Keratinocyte (primary cell): Measurements from ENCODE around the gene NRXN2. TPM values are rescaled to one million over a fixed set of nuclear protein-coding genes. Genes with fewer than 3 reads are reported as not detected.

ENCODE experiments used
- DNase-seq: peaks from one replicate; pipeline ENCODE4 v3.0.0-alpha.2; 2011; ENCODE audit warnings: low read depth, missing footprints, low spot score
- FAIRE-seq: peaks from 2 replicates; lab custom pipeline; 2011; peaks lifted over from hg19 to GRCh38; lab: Jason Lieb, UNC
- H2AFZ ChIP-seq: 2 replicates; pipeline ENCODE4 v1.6.0; 2012; ENCODE audit warnings: low read length, control low read depth, inconsistent platforms; ENCODE audit not compliant: control insufficient read depth
- H3K27ac ChIP-seq: 2 replicates; pipeline ENCODE4 v1.5.1; 2011; ENCODE audit warnings: low read length; ENCODE audit not compliant: control insufficient read depth, insufficient read depth
- H3K27me3 ChIP-seq: 3 replicates; pipeline ENCODE4 v1.6.0; 2011; ENCODE audit warnings: low read length; ENCODE audit not compliant: control insufficient read depth, insufficient read depth; ENCODE audit errors: extremely low read depth
- H3K36me3 ChIP-seq, 2 experiments: 2 replicates in 1 of 2; 3 replicates in 1 of 2; pipeline ENCODE4 v1.5.1; 2011; ENCODE audit warnings: low read length in 2 of 2, mild to moderate bottlenecking in 1 of 2; ENCODE audit not compliant: control insufficient read depth in 2 of 2, insufficient read depth in 2 of 2; ENCODE audit errors: extremely low read depth in 1 of 2
- H3K4me1 ChIP-seq: 3 replicates; pipeline ENCODE4 v1.5.1; 2011; ENCODE audit warnings: low read length; ENCODE audit not compliant: control insufficient read depth, insufficient read depth; ENCODE audit errors: extremely low read depth
- H3K4me2 ChIP-seq: 3 replicates; pipeline ENCODE4 v1.6.0; 2011; ENCODE audit warnings: low read depth, low read length; ENCODE audit not compliant: control insufficient read depth, insufficient read depth; ENCODE audit errors: extremely low read depth
- H3K4me3 ChIP-seq, 3 experiments: fragments of 200-600 bp in 1 of 3; sonication (generic) in 1 of 3; 2 replicates in 2 of 3; 3 replicates in 1 of 3; pipeline ENCODE4 v1.5.1; 2011 to 2016; ENCODE audit warnings: low read length in 3 of 3, mild to moderate bottlenecking in 3 of 3, control low read depth in 2 of 3, inconsistent platforms in 1 of 3, low read depth in 1 of 3, mixed read lengths in 1 of 3, mixed run types in 1 of 3, moderate library complexity in 1 of 3; ENCODE audit not compliant: control insufficient read depth in 2 of 3, insufficient read depth in 2 of 3; ENCODE audit errors: extremely low read depth in 1 of 3
- H3K79me2 ChIP-seq: 2 replicates; pipeline ENCODE4 v1.6.0; 2012; ENCODE audit warnings: low read length; ENCODE audit not compliant: control insufficient read depth, insufficient read depth
- H3K9ac ChIP-seq: 3 replicates; pipeline ENCODE4 v1.6.0; 2011; ENCODE audit warnings: low read length; ENCODE audit not compliant: control insufficient read depth, insufficient read depth; ENCODE audit errors: extremely low read depth
- H3K9me1 ChIP-seq: 3 replicates; pipeline ENCODE4 v1.6.0; 2011; ENCODE audit warnings: low read length; ENCODE audit not compliant: control insufficient read depth, insufficient read depth; ENCODE audit errors: extremely low read depth
- H3K9me3 ChIP-seq: 2 replicates; pipeline ENCODE4 v1.5.1; 2012; ENCODE audit warnings: low read depth, low read length; ENCODE audit not compliant: control insufficient read depth
- H4K20me1 ChIP-seq: 3 replicates; pipeline ENCODE4 v1.6.0; 2011; ENCODE audit warnings: low read length; ENCODE audit not compliant: control insufficient read depth, insufficient read depth; ENCODE audit errors: extremely low read depth
- EZH2 ChIP-seq: IDR thresholded peaks from one replicate; pipeline ENCODE4 v1.6.1; 2012; ENCODE audit warnings: inconsistent platforms, mild to moderate bottlenecking, low read length, moderate library complexity
- dilution Hi-C: fragments of 300-500 bp; cut with MboI; formaldehyde crosslinking; loops from one replicate; pipeline ENCODE4 v1.7.0; 2020; ENCODE audit warnings: low sequenced_read_pairs; ENCODE audit not compliant: extremely low pct_ligation_motif_present
- polyA plus RNA-seq, 5 experiments: library from polyadenylated mRNA; depleted of rRNA in 3 of 5; stranded (reverse) in 3 of 5; stranded (forward) in 1 of 5; unstranded in 1 of 5; fragments of >200 nt; gene quantifications; 1 replicate in 1 of 5; 2 replicates in 3 of 5; 3 replicates in 1 of 5; pipeline versions ENCODE4 v1.2.1 to v1.2.3, GENCODE V29; 2011 to 2012; ENCODE audit warnings: missing spikeins in 2 of 5, low read depth in 1 of 5, low replicate concordance in 1 of 5
- TF ChIP-seq, protein P1 (sequence below), 3 experiments: IDR thresholded peaks in 1 of 3; conservative IDR thresholded peaks in 1 of 3; optimal IDR thresholded peaks in 1 of 3; 2 replicates in 2 of 3; 3 replicates in 1 of 3; pipeline versions ENCODE3 to v1.5.1; 2011; ENCODE audit warnings: low read length in 3 of 3, mild to moderate bottlenecking in 3 of 3, moderate library complexity in 2 of 3, control low read depth in 1 of 3, inconsistent platforms in 1 of 3; ENCODE audit not compliant: insufficient read depth in 2 of 3; ENCODE audit errors: extremely low read depth in 1 of 3

NRXN2 gene
- polyA plus RNA-seq, 1 donor (not counting 4 experiments of a cell fraction or from before 2014, with no cell fraction given) = not detected

DNA sequence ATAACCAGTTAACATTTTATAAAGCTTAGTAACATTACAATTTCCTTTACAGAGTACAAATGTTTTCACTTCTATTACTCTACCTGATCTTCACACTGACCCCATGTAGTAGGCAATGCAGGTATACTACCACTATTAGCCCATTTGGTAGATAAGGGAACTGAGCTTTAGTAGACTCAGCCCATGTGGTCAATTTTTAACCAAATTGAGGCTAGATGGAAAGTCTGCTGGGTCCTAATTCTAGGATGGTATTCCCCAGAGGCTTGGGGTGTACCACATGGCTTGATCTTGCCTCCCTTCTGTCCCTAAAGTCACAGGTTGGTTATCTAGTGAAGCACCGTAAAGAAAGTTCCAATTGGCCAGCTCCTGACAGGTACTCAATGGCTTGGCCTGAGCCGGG is 48.2 kb downstream of the NRXN2 start:
- Histone ChIP-seq H3K79me2 (no peaks in the 10 kb centered on the region), H2AFZ (no peak overlapping the region), H4K20me1 (no peaks in the 10 kb centered on the region), H3K27me3 (peaks cover 36% of the 10 kb centered on the region), H3K4me1 (peaks cover 9% of the 10 kb centered on the region), H3K9me3 (no peaks in the 10 kb centered on the region), H3K4me3 (no peak overlapping the region), H3K9me1 (no peaks in the 10 kb centered on the region), H3K36me3 (no peaks in the 10 kb centered on the region), H3K4me2 (no peak overlapping the region), H3K27ac (no peak overlapping the region), H3K9ac (no peak overlapping the region)
- dilution Hi-C loops = no loop called here
- DNase-seq (no peak), FAIRE-seq (no peak)
- TF ChIP-seq EZH2 = no peak
- TF ChIP-seq, protein P1, sequence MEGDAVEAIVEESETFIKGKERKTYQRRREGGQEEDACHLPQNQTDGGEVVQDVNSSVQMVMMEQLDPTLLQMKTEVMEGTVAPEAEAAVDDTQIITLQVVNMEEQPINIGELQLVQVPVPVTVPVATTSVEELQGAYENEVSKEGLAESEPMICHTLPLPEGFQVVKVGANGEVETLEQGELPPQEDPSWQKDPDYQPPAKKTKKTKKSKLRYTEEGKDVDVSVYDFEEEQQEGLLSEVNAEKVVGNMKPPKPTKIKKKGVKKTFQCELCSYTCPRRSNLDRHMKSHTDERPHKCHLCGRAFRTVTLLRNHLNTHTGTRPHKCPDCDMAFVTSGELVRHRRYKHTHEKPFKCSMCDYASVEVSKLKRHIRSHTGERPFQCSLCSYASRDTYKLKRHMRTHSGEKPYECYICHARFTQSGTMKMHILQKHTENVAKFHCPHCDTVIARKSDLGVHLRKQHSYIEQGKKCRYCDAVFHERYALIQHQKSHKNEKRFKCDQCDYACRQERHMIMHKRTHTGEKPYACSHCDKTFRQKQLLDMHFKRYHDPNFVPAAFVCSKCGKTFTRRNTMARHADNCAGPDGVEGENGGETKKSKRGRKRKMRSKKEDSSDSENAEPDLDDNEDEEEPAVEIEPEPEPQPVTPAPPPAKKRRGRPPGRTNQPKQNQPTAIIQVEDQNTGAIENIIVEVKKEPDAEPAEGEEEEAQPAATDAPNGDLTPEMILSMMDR (optimal IDR thresholded peaks at IDR 0.05 in 1 of 3, IDR thresholded peaks at IDR 0.05 in 1 of 3, conservative IDR thresholded peaks at IDR 0.05 in 1 of 3; ENCODE audit: extremely low read depth in 1 of 3, insufficient read depth in 2 of 3, low read length in 3 of 3) = no peak

DNA sequence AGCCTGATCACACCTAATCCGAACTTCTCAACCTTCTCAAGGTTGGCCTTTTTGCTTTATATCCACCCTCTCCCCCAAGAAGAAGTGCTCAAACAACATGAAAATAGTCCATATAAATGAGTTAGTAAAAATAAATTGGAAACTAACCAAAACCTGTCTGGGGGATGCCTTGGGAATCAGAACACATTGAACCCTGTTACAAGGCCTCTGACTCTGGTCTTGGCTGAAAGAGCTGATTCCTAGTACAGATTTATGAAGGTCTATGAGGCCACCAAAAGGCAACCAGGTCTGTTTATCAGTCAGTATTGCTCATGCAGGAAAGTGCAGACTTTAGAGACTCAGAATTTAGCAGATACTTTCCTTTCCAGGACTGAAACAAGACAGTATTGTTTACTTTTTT is 49.7 kb downstream of the NRXN2 start:
- no peak overlapping the region for H3K4me3 ChIP-seq
- H3K27me3 ChIP-seq = peaks cover 45% of the 10 kb centered on the region
- no peak overlapping the region for H3K4me2 ChIP-seq
- H3K4me1 ChIP-seq = peaks cover 9% of the 10 kb centered on the region
- no peak overlapping the region for H3K27ac ChIP-seq
- dilution Hi-C loops = no loop called here
- H3K36me3 ChIP-seq = no peaks in the 10 kb centered on the region
- FAIRE-seq (no peak), DNase-seq (no peak)
- H2AFZ ChIP-seq = no peak overlapping the region
- no peaks in the 10 kb centered on the region for H3K9me3 ChIP-seq
- no peak overlapping the region for H3K9ac ChIP-seq
- H4K20me1 ChIP-seq = no peaks in the 10 kb centered on the region
- no peaks in the 10 kb centered on the region for H3K9me1 ChIP-seq
- no peak for TF ChIP-seq EZH2
- TF ChIP-seq, protein P1 (optimal IDR thresholded peaks at IDR 0.05 in 1 of 3, IDR thresholded peaks at IDR 0.05 in 1 of 3, conservative IDR thresholded peaks at IDR 0.05 in 1 of 3; ENCODE audit: extremely low read depth in 1 of 3, insufficient read depth in 2 of 3, low read length in 3 of 3) = no peak
- no peaks in the 10 kb centered on the region for H3K79me2 ChIP-seq
